ENCODE results near the gene TTC21A. TPM values are rescaled to one million over a fixed set of nuclear protein-coding genes. Genes with fewer than 3 reads are reported as not detected.
A peak's percentile ranks its signal among the peaks of the same experiment; 100 is the strongest.

Gene TTC21A
- total RNA-seq, 3 donors from 2014 or later = 5.9 to 16.1 (median 13.1) TPM

GRCh38 chr3:39118931-39119660 lies 11.6 kb downstream of the TTC21A start:
- Histone ChIP-seq H3K27ac (no peak overlapping the region), H3K4me3 (no peak overlapping the region), H3K27me3 (no peaks in the 10 kb centered on the region), H3K36me3 (no peaks in the 10 kb centered on the region), H3K4me1 (no peaks in the 10 kb centered on the region), H3K9me3 (no peaks in the 10 kb centered on the region)
- intact Hi-C loops (cut with DNase I; ENCODE audit: low total_unique reads) = no loop called here
- no peak for TF ChIP-seq CTCF (IDR thresholded peaks at IDR 0.05)
- TF ChIP-seq POLR2A (IDR thresholded peaks at IDR 0.05) = no peak
- no peak for TF ChIP-seq POLR2AphosphoS5 (IDR thresholded peaks at IDR 0.05)
- DNase-seq (ENCODE audit: low spot score in 2 of 2) = no peak

GRCh38 chr3:39121621-39122020 lies 14.1 kb downstream of the TTC21A start:
- intact Hi-C loops (cut with DNase I; ENCODE audit: low total_unique reads) = no loop called here
- no peaks in the 10 kb centered on the region for H3K9me3 ChIP-seq
- no peak overlapping the region for H3K4me3 ChIP-seq
- peak in 1 of 2 donors; percentile 1 for DNase-seq (ENCODE audit: low spot score in 2 of 2)
- TF ChIP-seq POLR2A (IDR thresholded peaks at IDR 0.05) = no peak
- no peak for TF ChIP-seq POLR2AphosphoS5 (IDR thresholded peaks at IDR 0.05)
- TF ChIP-seq CTCF (IDR thresholded peaks at IDR 0.05) = no peak
- no peaks in the 10 kb centered on the region for H3K36me3 ChIP-seq
- no peaks in the 10 kb centered on the region for H3K27me3 ChIP-seq
- H3K4me1 ChIP-seq = peaks cover 0 to 5% of the 10 kb centered on the region in 2 donors
- H3K27ac ChIP-seq = no peak overlapping the region

- no peak overlapping the region for H3K4me3 ChIP-seq
- H3K27ac ChIP-seq = no peak overlapping the region
- no peaks in the 10 kb centered on the region for H3K27me3 ChIP-seq
- peak in 1 of 2 donors; percentile 3 for DNase-seq (ENCODE audit: low spot score in 2 of 2)
- H3K36me3 ChIP-seq = no peaks in the 10 kb centered on the region
- peaks cover 0 to 5% of the 10 kb centered on the region in 2 donors for H3K4me1 ChIP-seq
- TF ChIP-seq POLR2AphosphoS5 (IDR thresholded peaks at IDR 0.05) (no peak), POLR2A (IDR thresholded peaks at IDR 0.05) (no peak), CTCF (IDR thresholded peaks at IDR 0.05) (no peak)
- H3K9me3 ChIP-seq = no peaks in the 10 kb centered on the region
- intact Hi-C loops (cut with DNase I; ENCODE audit: low total_unique reads) = no loop called here
These were observed 15.3 kb downstream of the TTC21A start for GRCh38 chr3:39122813-39123212.

GRCh38 chr3:39124876-39125840 lies 17.7 kb downstream of the TTC21A start:
- peak; percentile 57 to 58 for DNase-seq (ENCODE audit: low spot score in 2 of 2)
- Histone ChIP-seq H3K27ac (peak overlapping the region; percentile 78 to 93), H3K36me3 (no peaks in the 10 kb centered on the region)

More at GRCh38 chr3:39124876-39125840, 17.7 kb downstream of the TTC21A start:
- H3K9me3 ChIP-seq = no peaks in the 10 kb centered on the region
- no peaks in the 10 kb centered on the region for H3K27me3 ChIP-seq
- intact Hi-C loops (cut with DNase I; ENCODE audit: low total_unique reads) = no loop called here
- peaks cover 0 to 5% of the 10 kb centered on the region in 2 donors for H3K4me1 ChIP-seq
- TF ChIP-seq POLR2AphosphoS5 (IDR thresholded peaks at IDR 0.05) = peak in 1 of 3 donors; percentile 39
- TF ChIP-seq POLR2A (IDR thresholded peaks at IDR 0.05) = no peak
- TF ChIP-seq CTCF (IDR thresholded peaks at IDR 0.05) = peak in 2 of 3 donors; percentile 50 to 71
- no peak overlapping the region for H3K4me3 ChIP-seq

Data from breast epithelium (tissue), 4 donors.